Measurements from ENCODE around the gene ITGB5. TPM values are rescaled to one million over a fixed set of nuclear protein-coding genes. Genes with fewer than 3 reads are reported as not detected.

The ITGB5 gene
- total RNA-seq, 1 experiment from 2014 or later, result 146 TPM

GRCh38 chr3:124839896-124840295, 47.3 kb downstream of the ITGB5 start:
- no peak for TF ChIP-seq CTCF (conservative IDR thresholded peaks at IDR 0.05)
- H3K27ac Mint-ChIP-seq, result no peak overlapping the region

More at GRCh38 chr3:124839896-124840295, 47.3 kb downstream of the ITGB5 start:
- no peak overlapping the region for H3K14ac ChIP-seq (ENCODE audit: insufficient read depth, low read length)
- no peak overlapping the region for H3K9ac ChIP-seq (ENCODE audit: extremely low read depth, insufficient read length, low read length)
- H3K23me2 ChIP-seq (ENCODE audit: insufficient read length, low read depth, low read length, poor library complexity, severe bottlenecking), result no peaks in the 10 kb centered on the region
- no peak for DNase-seq
- no peaks in the 10 kb centered on the region for H3K27me3 ChIP-seq (ENCODE audit: insufficient read depth, low read length)
- no peak overlapping the region for H3K27ac ChIP-seq (ENCODE audit: insufficient read length, low read depth, low read length)
- H4K5ac ChIP-seq (ENCODE audit: insufficient read length, low read depth, low read length), result no peak overlapping the region
- no peak overlapping the region for H2AFZ ChIP-seq (ENCODE audit: low read length)
- H3K4me3 Mint-ChIP-seq, result no peak overlapping the region
- H2BK120ac ChIP-seq (ENCODE audit: low read depth, low read length, poor library complexity, severe bottlenecking), result no peak overlapping the region
- no peak overlapping the region for H3T11ph ChIP-seq (ENCODE audit: low read length)
- no peaks in the 10 kb centered on the region for H4K20me1 ChIP-seq (ENCODE audit: control insufficient read depth, insufficient read depth, insufficient read length)
- H3K4me1 ChIP-seq (ENCODE audit: insufficient read depth, low read length), result peaks cover 12% of the 10 kb centered on the region
- no peak overlapping the region for H3K23ac ChIP-seq (ENCODE audit: insufficient read length, low read depth, low read length)
- H3K4ac ChIP-seq (ENCODE audit: low read depth, low read length), result no peak overlapping the region
- H3K79me1 ChIP-seq (ENCODE audit: insufficient read depth, low read depth, low read length, poor library complexity, severe bottlenecking), result peaks cover 2% of the 10 kb centered on the region
- no peaks in the 10 kb centered on the region for H3K9me3 ChIP-seq (ENCODE audit: control insufficient read depth, low read depth, low read length)
- H2BK5ac ChIP-seq (ENCODE audit: insufficient read length, low read length), result no peak overlapping the region
- no peaks in the 10 kb centered on the region for H3K27me3 Mint-ChIP-seq (ENCODE audit: low read depth)
- H3K9me3 Mint-ChIP-seq, result no peaks in the 10 kb centered on the region
- no peak overlapping the region for H2AK5ac ChIP-seq (ENCODE audit: insufficient read length, low read length)
- H3K4me2 ChIP-seq (ENCODE audit: insufficient read depth, insufficient read length, low read length), result no peak overlapping the region
- no peak overlapping the region for H3K56ac ChIP-seq (ENCODE audit: insufficient read length, low read depth, low read length)
- peaks cover 2% of the 10 kb centered on the region; the same call in 1 of the 2 replicates for H3K79me2 ChIP-seq (ENCODE audit: insufficient read depth, low read length)
- H3K36me3 Mint-ChIP-seq (ENCODE audit: insufficient read depth in 1 of 3, low read depth in 3 of 3), result peaks cover 34 to 50% (median 36%) of the 10 kb centered on the region in 3 experiments
- H4K91ac ChIP-seq (ENCODE audit: insufficient read length, low read depth, low read length), result no peak overlapping the region
- H3K4me1 Mint-ChIP-seq, result peaks cover 22 to 28% of the 10 kb centered on the region in 2 experiments
- H3K18ac ChIP-seq (ENCODE audit: insufficient read length, low read depth, low read length), result no peak overlapping the region
- H2BK15ac ChIP-seq (ENCODE audit: low read depth, low read length), result no peak overlapping the region
- H2BK12ac ChIP-seq (ENCODE audit: insufficient read length, low read depth, low read length), result no peak overlapping the region
- no peak overlapping the region for H4K8ac ChIP-seq (replicated peaks; ENCODE audit: insufficient read length, low read depth, low read length)
- no peak overlapping the region for H2BK20ac ChIP-seq (ENCODE audit: low read depth, low read length, poor library complexity, severe bottlenecking)
